GM19043 (cell line): ENCODE results near the gene BCORL1.
A peak's percentile ranks its signal among the peaks of the same experiment; 100 is the strongest.

Experiments used
- ATAC-seq: cut with Tn5 transposase; IDR thresholded peaks from one replicate; pipeline ENCODE4 v1.9.1; 2021; ENCODE audit warnings: low read depth; ENCODE audit not compliant: unreplicated experiment

Gene BCORL1

GRCh38 chrX:130053236-130053635 is 70.8 kb downstream of the BCORL1 start:
- no peak for ATAC-seq

GRCh38 chrX:130055103-130055502 is 72.7 kb downstream of the BCORL1 start:
- ATAC-seq, result no peak

GRCh38 chrX:130055899-130056298 is 73.5 kb downstream of the BCORL1 start:
- ATAC-seq, result no peak

- ATAC-seq, result no peak
These were observed 74.8 kb downstream of the BCORL1 start for GRCh38 chrX:130057209-130057608.

GRCh38 chrX:130058652-130059051 is 76.2 kb downstream of the BCORL1 start:
- no peak for ATAC-seq

- ATAC-seq, result peak; percentile 92
These were observed 78.0 kb downstream of the BCORL1 start for GRCh38 chrX:130060122-130061069.

GRCh38 chrX:130066975-130067615 is 84.7 kb downstream of the BCORL1 start:
- no peak for ATAC-seq

- no peak for ATAC-seq
These were observed 89.3 kb downstream of the BCORL1 start for GRCh38 chrX:130071611-130072344.

GRCh38 chrX:130072345-130072740 is 89.9 kb downstream of the BCORL1 start:
- ATAC-seq, result no peak

- ATAC-seq, result no peak
These were observed 93.3 kb downstream of the BCORL1 start for GRCh38 chrX:130075777-130076176.

GRCh38 chrX:130079824-130080406 is 97.5 kb downstream of the BCORL1 start:
- ATAC-seq, result no peak

GRCh38 chrX:130080791-130081367 is 98.4 kb downstream of the BCORL1 start:
- no peak for ATAC-seq

GRCh38 chrX:130081421-130082045 is 99.1 kb downstream of the BCORL1 start:
- ATAC-seq, result no peak

- peak; percentile 42 for ATAC-seq
These were observed 100.0 kb downstream of the BCORL1 start for GRCh38 chrX:130082244-130083106.

- ATAC-seq, result no peak
These were observed 100.7 kb downstream of the BCORL1 start for GRCh38 chrX:130083107-130083490.

- peak; percentile 27 for ATAC-seq
These were observed 101.4 kb downstream of the BCORL1 start for GRCh38 chrX:130083656-130084382.

- ATAC-seq, result peak; percentile 37
These were observed 102.3 kb downstream of the BCORL1 start for GRCh38 chrX:130084631-130085237.
